Bronchial epithelial cell (primary cell): Measurements from ENCODE around the gene AFF1. TPM values are rescaled to one million over a fixed set of nuclear protein-coding genes. Genes with fewer than 3 reads are reported as not detected.

Experiments
- DNase-seq: peaks from one replicate; pipeline ENCODE4 v3.0.0-alpha.2; 2010; ENCODE audit warnings: low read depth
- FAIRE-seq: peaks from 2 replicates; lab custom pipeline; 2011; peaks lifted over from hg19 to GRCh38; lab: Jason Lieb, UNC
- H3K27me3 ChIP-seq: 2 replicates; pipeline ENCODE4 v1.5.1; 2011; ENCODE audit warnings: low read length; ENCODE audit not compliant: control insufficient read depth, insufficient read depth
- H3K36me3 ChIP-seq: 2 replicates; pipeline ENCODE4 v1.5.1; 2011; ENCODE audit warnings: low read length; ENCODE audit not compliant: control insufficient read depth, insufficient read depth
- H3K4me3 ChIP-seq: 2 replicates; pipeline ENCODE4 v1.5.1; 2011; ENCODE audit warnings: mild to moderate bottlenecking, low read depth, low read length, control low read depth
- total RNA-seq: library from RNA; depleted of rRNA; stranded (reverse); fragments of >200 nt; gene quantifications from 2 replicates; pipeline ENCODE4 v1.2.1, GENCODE V29; 2014
- TF ChIP-seq, protein P1 (sequence below): IDR thresholded peaks from 2 replicates; pipeline ENCODE4 v1.5.1; 2011; ENCODE audit warnings: mild to moderate bottlenecking, moderate library complexity, low read length, control low read depth, inconsistent platforms; ENCODE audit not compliant: insufficient read depth, severe bottlenecking

Gene AFF1
- total RNA-seq, 1 donor from 2014 or later: 9.2 TPM

DNA sequence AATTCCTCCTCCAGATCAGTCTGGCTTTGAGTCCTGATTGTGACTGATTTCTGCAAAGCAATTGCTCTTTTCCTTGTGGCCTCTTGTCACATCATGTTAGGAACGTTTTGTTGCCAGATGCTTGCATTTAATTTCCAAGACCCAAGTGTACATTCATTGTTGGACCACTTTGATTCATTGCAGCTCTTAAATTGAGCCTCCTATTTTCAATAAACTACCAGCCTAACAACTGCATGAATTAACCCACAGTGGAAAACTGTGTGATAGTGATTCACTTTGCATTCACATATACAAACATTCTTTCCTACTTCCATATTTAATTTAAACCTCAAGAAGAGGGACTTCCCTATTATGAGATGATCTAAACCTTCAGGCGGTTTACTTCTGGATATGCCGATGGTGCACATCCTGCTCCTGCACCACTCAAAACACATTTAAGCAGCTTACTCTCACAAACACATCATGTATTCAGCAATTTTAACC lies 118.4 kb downstream of the AFF1 start:
- Histone ChIP-seq H3K36me3 (no peaks in the 10 kb centered on the region), H3K4me3 (no peak overlapping the region), H3K27me3 (no peaks in the 10 kb centered on the region)
- DNase-seq: no peak
- TF ChIP-seq, protein P1, sequence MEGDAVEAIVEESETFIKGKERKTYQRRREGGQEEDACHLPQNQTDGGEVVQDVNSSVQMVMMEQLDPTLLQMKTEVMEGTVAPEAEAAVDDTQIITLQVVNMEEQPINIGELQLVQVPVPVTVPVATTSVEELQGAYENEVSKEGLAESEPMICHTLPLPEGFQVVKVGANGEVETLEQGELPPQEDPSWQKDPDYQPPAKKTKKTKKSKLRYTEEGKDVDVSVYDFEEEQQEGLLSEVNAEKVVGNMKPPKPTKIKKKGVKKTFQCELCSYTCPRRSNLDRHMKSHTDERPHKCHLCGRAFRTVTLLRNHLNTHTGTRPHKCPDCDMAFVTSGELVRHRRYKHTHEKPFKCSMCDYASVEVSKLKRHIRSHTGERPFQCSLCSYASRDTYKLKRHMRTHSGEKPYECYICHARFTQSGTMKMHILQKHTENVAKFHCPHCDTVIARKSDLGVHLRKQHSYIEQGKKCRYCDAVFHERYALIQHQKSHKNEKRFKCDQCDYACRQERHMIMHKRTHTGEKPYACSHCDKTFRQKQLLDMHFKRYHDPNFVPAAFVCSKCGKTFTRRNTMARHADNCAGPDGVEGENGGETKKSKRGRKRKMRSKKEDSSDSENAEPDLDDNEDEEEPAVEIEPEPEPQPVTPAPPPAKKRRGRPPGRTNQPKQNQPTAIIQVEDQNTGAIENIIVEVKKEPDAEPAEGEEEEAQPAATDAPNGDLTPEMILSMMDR: no peak
- FAIRE-seq: no peak

DNA sequence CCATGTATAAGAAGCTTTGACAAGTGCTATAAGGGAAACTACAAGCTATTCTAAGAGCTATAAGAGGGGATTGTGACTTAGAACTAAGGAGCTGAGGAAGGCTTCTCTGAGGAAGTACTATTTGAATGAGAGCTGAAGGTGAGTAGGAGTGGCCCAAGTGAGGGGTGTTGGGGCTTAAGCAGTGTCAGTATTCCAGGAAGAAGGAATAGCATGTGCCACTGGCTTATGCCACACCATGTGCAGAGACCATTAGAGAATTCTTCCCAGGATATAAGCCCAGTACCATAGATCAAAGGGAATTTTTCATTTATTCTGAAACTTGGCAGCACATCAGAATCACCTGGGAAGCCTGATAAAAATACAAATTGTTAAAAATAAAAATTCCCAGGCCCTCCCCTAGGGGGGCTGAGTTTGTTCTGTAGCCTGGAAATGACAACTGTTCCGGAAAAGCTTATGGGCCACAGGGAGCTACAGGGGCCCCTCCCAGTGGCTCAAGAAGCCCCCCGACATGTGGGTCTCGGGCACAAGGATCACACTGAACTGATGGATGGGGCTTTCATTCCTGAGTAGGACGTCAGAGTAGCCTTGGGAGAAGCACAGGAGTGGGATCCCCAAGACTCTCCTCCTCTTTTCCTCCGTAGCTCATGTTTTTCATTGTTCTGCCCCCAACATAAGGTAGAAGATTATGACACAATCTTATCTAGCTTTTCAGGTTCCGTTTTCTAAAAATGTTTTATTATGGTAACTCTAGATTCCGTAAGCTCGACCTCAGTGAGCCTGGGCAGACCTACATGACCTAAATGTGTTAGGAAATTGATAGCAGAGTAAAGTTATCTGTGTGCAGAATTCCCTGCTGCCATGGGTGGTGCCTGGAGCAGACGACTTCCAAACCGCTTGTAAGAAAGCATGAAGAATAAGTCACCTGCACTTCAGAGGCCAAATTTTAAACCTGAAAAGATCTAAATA lies 119.3 kb downstream of the AFF1 start:
- no peak for DNase-seq
- FAIRE-seq: no peak
- Histone ChIP-seq H3K4me3 (no peak overlapping the region), H3K36me3 (no peaks in the 10 kb centered on the region), H3K27me3 (no peaks in the 10 kb centered on the region)
- TF ChIP-seq, protein P1: no peak

DNA sequence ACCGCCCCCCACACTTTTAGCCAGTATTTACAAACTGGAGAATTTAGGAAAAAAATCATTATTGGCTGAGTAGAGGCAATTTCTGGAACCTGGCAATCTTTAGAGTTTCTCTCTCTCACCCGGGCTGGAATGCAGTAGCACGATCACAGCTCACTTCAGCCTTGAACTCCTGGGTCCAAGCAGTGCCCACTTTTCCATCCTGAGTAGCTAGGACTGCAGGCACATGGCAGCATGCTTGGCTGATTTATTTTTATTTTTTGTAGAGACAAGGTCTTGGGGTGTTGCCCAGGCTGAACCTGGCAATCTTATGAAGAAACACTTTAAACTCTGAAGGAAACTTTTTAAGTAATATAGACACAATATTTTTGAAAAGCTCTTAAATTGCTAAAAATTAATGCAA lies 120.1 kb downstream of the AFF1 start:
- TF ChIP-seq, protein P1: no peak
- Histone ChIP-seq H3K27me3 (no peaks in the 10 kb centered on the region), H3K4me3 (no peak overlapping the region), H3K36me3 (no peaks in the 10 kb centered on the region)
- no peak for DNase-seq
- FAIRE-seq: no peak

DNA sequence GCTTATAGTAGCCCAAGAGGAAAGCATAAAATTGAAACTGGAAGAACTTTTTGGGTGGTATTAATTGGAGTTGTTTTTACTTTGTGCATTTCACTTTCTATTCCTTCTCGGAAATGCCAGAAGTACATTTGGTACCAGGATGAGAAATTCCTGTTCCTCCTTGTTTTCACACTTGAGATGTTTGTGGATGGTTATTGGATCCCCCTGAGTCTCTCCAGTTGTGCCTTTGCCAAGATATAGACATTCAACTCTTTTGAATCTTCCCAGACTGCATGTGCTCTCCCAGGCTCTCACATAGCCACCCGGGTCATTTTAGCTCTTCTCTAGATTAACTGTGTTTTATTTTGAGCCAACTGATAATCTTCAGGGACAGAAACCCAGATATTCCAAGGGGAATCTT lies 120.5 kb downstream of the AFF1 start:
- FAIRE-seq (no peak), DNase-seq (no peak)
- TF ChIP-seq, protein P1: no peak
- no peaks in the 10 kb centered on the region for H3K36me3 ChIP-seq
- H3K4me3 ChIP-seq: no peak overlapping the region
- H3K27me3 ChIP-seq: no peaks in the 10 kb centered on the region

DNA sequence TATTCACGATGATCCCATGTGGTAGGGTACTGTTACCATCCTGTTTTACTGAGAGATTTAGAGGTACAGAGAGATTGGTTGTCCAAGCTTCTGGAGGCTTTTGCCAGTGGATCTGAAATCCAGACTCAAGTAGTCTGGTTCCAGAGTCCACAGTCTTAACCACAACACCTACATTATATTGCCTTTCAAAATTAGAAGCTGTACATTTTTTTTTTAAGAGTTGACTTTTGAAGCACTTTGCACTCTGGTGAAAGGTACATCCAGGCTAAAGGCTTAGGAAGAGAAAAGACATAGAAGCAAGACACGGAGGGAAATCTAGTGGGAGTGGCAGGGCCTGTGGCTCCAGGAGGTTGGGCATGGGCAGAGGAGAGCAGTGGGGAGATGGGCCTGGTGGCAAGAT lies 122.1 kb downstream of the AFF1 start:
- no peak overlapping the region for H3K4me3 ChIP-seq
- no peak for DNase-seq
- TF ChIP-seq, protein P1: no peak
- H3K36me3 ChIP-seq: no peaks in the 10 kb centered on the region
- H3K27me3 ChIP-seq: no peaks in the 10 kb centered on the region
- FAIRE-seq: no peak
